PC-9 (cell line): ENCODE data around the gene NINJ1. TPM values are rescaled to one million over a fixed set of nuclear protein-coding genes. Genes with fewer than 3 reads are reported as not detected.

Experiments
- BruUV-seq: library from RNA; stranded (reverse); fragments of 400-500 nt; replicated peaks from 2 replicates; lab custom pipeline; 2021; lab: Mats Ljungman, UMichigan
- CTCF ChIA-PET: fragments of 300-600 bp; sonication (Branson Sonifier 250); formaldehyde crosslinking; loops from one replicate; lab custom pipeline; 2022; ENCODE audit warnings: antibody characterized with exemption; lab: Charles Lee
- POLR2A ChIA-PET: fragments of 300-600 bp; sonication (Branson Sonifier 250); formaldehyde crosslinking; loops from one replicate; lab custom pipeline; 2022; ENCODE audit warnings: antibody characterized with exemption; ENCODE audit not compliant: unreplicated experiment; lab: Charles Lee
- DNase-seq, 2 experiments: peaks; one replicate each; pipeline versions ENCODE4 v3.0.0 to v3.0.0-alpha.2; 2015 to 2022; ENCODE audit warnings: mixed read lengths in 1 of 2
- H2AFZ ChIP-seq: fragments of 200-600 bp; sonication (generic); 2 replicates; pipeline ENCODE4 v1.8.1; 2017; ENCODE audit warnings: antibody characterized with exemption
- H3F3A ChIP-seq: fragments of 200-600 bp; sonication (generic); 2 replicates; pipeline ENCODE4 v1.8.1; 2017; ENCODE audit warnings: antibody characterized with exemption, mild to moderate bottlenecking, low read depth; ENCODE audit not compliant: insufficient read depth
- H3K27ac ChIP-seq: fragments of 200-600 bp; sonication (generic); 2 replicates; pipeline ENCODE4 v1.6.1; 2016; ENCODE audit warnings: mixed run types
- H3K27me3 ChIP-seq: fragments of 200-600 bp; sonication (generic); 2 replicates; pipeline ENCODE4 v1.6.1; 2016; ENCODE audit warnings: low read depth, mixed run types; ENCODE audit not compliant: insufficient read depth
- H3K36me3 ChIP-seq: fragments of 200-600 bp; sonication (generic); 2 replicates; pipeline ENCODE4 v1.6.1; 2016; ENCODE audit warnings: low read depth, mixed run types
- H3K4me1 ChIP-seq: fragments of 200-600 bp; sonication (generic); replicated peaks from 2 replicates; pipeline ENCODE4 v1.6.1; 2016; ENCODE audit warnings: mixed run types; ENCODE audit not compliant: insufficient read depth
- H3K4me2 ChIP-seq: fragments of 200-600 bp; sonication (generic); 2 replicates; pipeline ENCODE4 v1.6.1; 2017; ENCODE audit warnings: mixed run types
- H3K4me3 ChIP-seq: fragments of 200-600 bp; sonication (generic); 2 replicates; pipeline ENCODE4 v1.6.1; 2016; ENCODE audit warnings: mixed run types
- H3K79me2 ChIP-seq: fragments of 200-600 bp; sonication (generic); 2 replicates; pipeline ENCODE4 v1.6.1; 2017; ENCODE audit warnings: low read depth, mixed run types
- H3K9me2 ChIP-seq: fragments of 200-600 bp; sonication (generic); 2 replicates; pipeline ENCODE4 v1.8.1; 2017; ENCODE audit warnings: mild to moderate bottlenecking; ENCODE audit not compliant: insufficient read depth
- H3K9me3 ChIP-seq: fragments of 200-600 bp; sonication (generic); 2 replicates; pipeline ENCODE4 v1.8.1; 2016; ENCODE audit warnings: low read depth; ENCODE audit not compliant: insufficient read depth
- H4K20me1 ChIP-seq: fragments of 200-600 bp; sonication (generic); 2 replicates; pipeline ENCODE4 v1.8.1; 2017; ENCODE audit not compliant: insufficient read depth
- CTCF ChIP-seq: fragments of 200-600 bp; sonication (generic); conservative IDR thresholded peaks from 2 replicates; pipeline ENCODE4 v1.6.1; 2017; ENCODE audit warnings: mixed run types, antibody characterized with exemption, mild to moderate bottlenecking, moderate library complexity
- EZH2 ChIP-seq: fragments of 200-600 bp; sonication (generic); IDR thresholded peaks from 2 replicates; pipeline ENCODE4 v1.8.0; 2017; ENCODE audit warnings: antibody characterized with exemption, low read depth
- intact Hi-C: fragments of 100-400 bp; cut with micrococcal nuclease; formaldehyde crosslinking; loops from one replicate; pipeline ENCODE4 v1.10.0; 2022; ENCODE audit not compliant: unreplicated experiment
- total RNA-seq: library from RNA; stranded (reverse); gene quantifications from 2 replicates; pipeline ENCODE4 v1.2.3, GENCODE V29; 2021

Gene NINJ1
- total RNA-seq, 1 experiment from 2014 or later: 115 TPM

- H2AFZ ChIP-seq: no peak overlapping the region
- DNase-seq: no peak
- H4K20me1 ChIP-seq: peaks cover 37% of the 10 kb centered on the region
- H3K27me3 ChIP-seq: no peaks in the 10 kb centered on the region
- 0 out of 2 replicates have a peak overlapping the region, but pooled peaks have one; percentile 1 for H3K27ac ChIP-seq
- 0 out of 2 replicates have a peak, but pooled peaks cover 7% of the 10 kb centered on the region for H3K36me3 ChIP-seq
- intact Hi-C loops: no loop called here
- no peak overlapping the region for H3K4me2 ChIP-seq
- ChIA-PET POLR2A (interaction anchor here (0.5 kb wide), 1 partner anchor 16 kb away, joined by 3 read pairs; no protein-coding TSS in a partner anchor), CTCF (no interaction called here)
- TF ChIP-seq CTCF: no peak
- no peak for TF ChIP-seq EZH2
- no peaks in the 10 kb centered on the region for H3K9me2 ChIP-seq
- BruUV-seq: no TSS peak
- no peaks in the 10 kb centered on the region for H3K9me3 ChIP-seq
- H3F3A ChIP-seq: peaks cover 22% of the 10 kb centered on the region; the same call in 1 of the 2 replicates
- peaks cover 58% of the 10 kb centered on the region for H3K79me2 ChIP-seq
- H3K4me1 ChIP-seq: peaks cover 19% of the 10 kb centered on the region
- no peak overlapping the region for H3K4me3 ChIP-seq
These were observed 5.9 kb downstream of the NINJ1 start for GRCh38 chr9:93128011-93128714.

GRCh38 chr9:93127395-93127911 is 6.6 kb downstream of the NINJ1 start:
- Histone ChIP-seq H3K79me2 (peaks cover 51% of the 10 kb centered on the region), H2AFZ (no peak overlapping the region), H3K4me3 (no peak overlapping the region), H3K9me3 (no peaks in the 10 kb centered on the region), H3K36me3 (0 out of 2 replicates have a peak, but pooled peaks cover 7% of the 10 kb centered on the region), H3K4me1 (peaks cover 12% of the 10 kb centered on the region), H3K4me2 (no peak overlapping the region), H3F3A (peaks cover 22% of the 10 kb centered on the region; the same call in 1 of the 2 replicates), H3K9me2 (no peaks in the 10 kb centered on the region), H3K27me3 (no peaks in the 10 kb centered on the region), H4K20me1 (peaks cover 30% of the 10 kb centered on the region), H3K27ac (0 out of 2 replicates have a peak overlapping the region, but pooled peaks have one; percentile 1)
- BruUV-seq: no TSS peak
- no peak for TF ChIP-seq CTCF
- TF ChIP-seq EZH2: no peak
- ChIA-PET CTCF (interaction anchor here (0.6 kb wide), 1 partner anchor 219 kb away, joined by 3 read pairs; no protein-coding TSS in a partner anchor), POLR2A (no interaction called here)
- DNase-seq: no peak
- intact Hi-C loops: no loop called here

- no peaks in the 10 kb centered on the region for H3K27me3 ChIP-seq
- ChIA-PET POLR2A (no interaction called here), CTCF (interaction anchor here (0.6 kb wide), 1 partner anchor 220 kb away, joined by 3 read pairs; no protein-coding TSS in a partner anchor)
- peaks cover 7% of the 10 kb centered on the region for H3K4me1 ChIP-seq
- no peak overlapping the region for H3K4me2 ChIP-seq
- DNase-seq: no peak
- TF ChIP-seq CTCF (no peak), EZH2 (no peak)
- intact Hi-C loops: no loop called here
- no peak overlapping the region for H3K4me3 ChIP-seq
- peaks cover 25% of the 10 kb centered on the region for H4K20me1 ChIP-seq
- H3K9me3 ChIP-seq: no peaks in the 10 kb centered on the region
- peaks cover 46% of the 10 kb centered on the region for H3K79me2 ChIP-seq
- no TSS peak for BruUV-seq
- no peak overlapping the region for H3K27ac ChIP-seq
- H3F3A ChIP-seq: peaks cover 22% of the 10 kb centered on the region; the same call in 1 of the 2 replicates
- H3K36me3 ChIP-seq: peaks cover 9% of the 10 kb centered on the region; the same call in 1 of the 2 replicates
- no peak overlapping the region for H2AFZ ChIP-seq
- no peaks in the 10 kb centered on the region for H3K9me2 ChIP-seq
These were observed 7.2 kb downstream of the NINJ1 start for GRCh38 chr9:93126825-93127368.
